Effector CD8-positive, alpha-beta T cell (primary cell): Measurements from ENCODE around the gene KLHL8.
A peak's percentile ranks its signal among the peaks of the same experiment; 100 is the strongest.
"Not testable (repeated sequence)": the region's sequence is repeated elsewhere in the genome, so short reads cannot be mapped to it uniquely, and the experiment has no call there.

Source experiments
- DNase-seq: peaks from one replicate; lab custom pipeline; 2025; lab: John Stamatoyannopoulos, UW

Gene KLHL8

DNA sequence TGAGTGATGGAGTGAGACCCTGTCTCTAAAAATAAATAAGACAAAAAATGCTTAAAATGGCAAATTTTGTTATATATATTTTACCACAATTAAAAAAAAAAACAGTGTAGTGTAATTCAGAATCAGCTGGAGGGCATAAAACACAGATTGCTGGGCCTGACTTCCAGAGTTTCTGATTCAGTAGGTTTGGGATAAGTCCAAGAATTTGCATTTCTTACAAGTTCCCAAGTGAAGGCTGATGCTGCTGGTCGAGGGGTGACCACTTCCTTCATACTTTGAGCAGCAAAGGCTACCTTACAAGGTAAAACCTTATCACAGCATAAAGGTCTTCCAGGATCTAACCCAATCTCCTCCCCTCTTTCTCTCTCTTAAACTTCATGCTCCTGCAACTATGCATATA, 40.7 kb downstream of the KLHL8 start:
- DNase-seq, result no peak

DNA sequence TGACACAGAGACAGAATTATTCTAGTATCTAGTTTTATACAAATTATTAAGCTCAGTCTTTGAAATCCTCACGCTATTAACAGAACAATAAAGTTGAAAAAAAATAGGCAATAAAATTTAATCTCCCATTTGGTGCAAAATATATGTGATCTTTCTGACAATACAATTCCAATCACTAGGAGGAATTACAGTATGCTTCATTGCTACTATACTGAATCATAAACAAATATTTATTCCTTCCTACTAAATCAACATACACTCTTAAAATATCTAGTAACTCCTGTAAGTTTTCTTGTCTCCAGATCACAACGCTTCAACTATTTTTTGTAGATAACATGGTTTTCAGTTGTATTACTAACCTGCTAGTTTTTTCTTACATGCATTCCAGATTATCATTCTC, 45.7 kb downstream of the KLHL8 start:
- DNase-seq, result no peak

DNA sequence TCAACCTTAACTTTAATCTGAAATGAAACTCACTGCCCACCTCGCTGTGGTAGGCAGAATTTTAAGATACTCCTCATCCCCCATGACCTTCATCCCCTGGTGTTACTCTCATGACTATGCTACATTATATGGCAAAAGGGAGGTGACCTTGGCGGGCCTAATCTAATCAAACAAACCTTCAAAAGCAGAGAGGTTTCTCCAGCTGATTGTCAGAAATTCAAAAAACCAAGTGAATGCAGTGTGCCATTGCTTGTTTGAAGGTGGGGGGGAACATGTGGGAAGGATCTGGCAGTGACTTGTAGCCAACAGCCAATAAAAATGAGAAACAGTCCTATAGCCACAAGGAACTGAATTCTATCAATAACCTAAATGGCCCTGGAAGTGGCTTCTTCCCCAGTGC, 48.5 kb downstream of the KLHL8 start:
- DNase-seq, result no peak

DNA sequence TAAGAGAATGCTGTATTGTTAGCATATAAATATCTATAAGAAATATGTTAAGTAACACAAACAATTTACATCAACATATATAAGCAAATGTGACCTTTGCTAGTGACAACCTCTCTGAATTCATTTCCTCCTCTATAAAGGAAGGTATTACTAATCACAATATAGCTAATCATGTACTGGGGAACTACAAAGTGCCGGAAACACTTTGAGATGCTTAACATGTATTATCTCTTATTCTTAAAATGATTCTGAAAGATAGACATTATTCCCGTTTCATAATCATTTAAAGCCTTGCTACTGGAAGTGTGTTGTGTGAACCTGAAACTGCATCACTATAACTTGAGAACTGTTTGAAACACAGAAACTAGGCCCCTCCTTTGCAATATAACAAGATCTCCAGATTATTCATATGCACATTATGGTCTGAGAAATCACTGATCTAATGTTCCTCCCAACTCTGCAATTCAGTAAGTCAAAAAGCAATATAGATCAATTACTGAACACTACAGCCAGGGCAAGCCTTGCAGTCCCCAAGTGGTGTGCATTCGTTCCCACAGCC, 54.0 kb downstream of the KLHL8 start:
- DNase-seq, result no peak

DNA sequence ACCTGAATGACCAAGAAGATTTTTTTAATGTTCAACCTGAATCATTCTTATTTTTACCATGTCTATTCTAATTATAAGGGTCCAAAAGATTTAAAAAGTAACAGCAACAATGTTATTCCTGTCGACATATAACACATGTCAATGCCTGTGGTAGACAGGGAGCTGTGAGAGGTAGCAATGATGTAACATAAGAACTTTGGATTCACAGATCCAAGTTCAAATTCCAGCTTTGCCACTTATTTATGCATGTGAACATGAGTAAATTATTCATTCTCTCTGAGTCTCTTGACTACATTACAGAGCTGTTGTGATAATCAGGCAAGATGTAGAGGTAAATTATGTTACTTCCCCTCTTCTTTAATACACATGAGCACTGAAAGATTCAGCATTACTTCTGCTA, 54.5 kb downstream of the KLHL8 start:
- DNase-seq, result no peak

DNA sequence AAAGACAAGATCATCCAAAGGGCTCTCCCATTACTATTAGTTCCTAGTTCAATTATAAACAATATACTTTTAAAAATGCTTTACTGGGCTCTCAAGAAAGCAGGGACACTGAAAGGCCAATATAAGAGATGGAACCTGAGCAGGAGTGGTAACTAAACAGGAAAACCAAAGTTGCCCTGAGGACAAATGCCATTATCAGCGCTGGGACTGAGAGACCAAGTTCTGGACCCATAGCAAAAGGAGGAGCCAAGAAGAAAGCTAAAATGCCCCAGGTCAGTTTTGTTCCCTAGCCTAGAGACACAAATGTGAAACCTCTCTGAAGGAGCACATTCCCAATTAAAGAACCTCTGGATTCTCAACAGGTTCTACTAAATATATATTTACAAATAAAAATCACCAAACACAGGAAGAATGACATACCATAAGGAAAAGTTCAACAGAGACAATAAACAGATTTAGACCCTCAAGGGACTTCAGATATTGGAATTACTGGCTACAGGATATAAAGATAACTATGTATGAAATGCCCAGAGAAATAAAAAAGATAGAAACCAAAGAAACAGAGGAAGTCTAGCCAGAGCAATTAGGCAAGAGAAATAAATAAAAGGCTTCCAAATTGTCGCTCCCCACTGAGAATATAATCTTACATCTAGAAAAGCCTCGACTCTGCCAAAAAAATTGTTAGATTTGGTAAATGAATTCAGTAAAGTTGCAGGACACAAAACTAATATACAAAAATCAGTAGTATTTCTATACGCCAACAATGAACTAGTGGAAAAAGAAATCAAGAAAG, 67.1 kb downstream of the KLHL8 start:
- no peak for DNase-seq

DNA sequence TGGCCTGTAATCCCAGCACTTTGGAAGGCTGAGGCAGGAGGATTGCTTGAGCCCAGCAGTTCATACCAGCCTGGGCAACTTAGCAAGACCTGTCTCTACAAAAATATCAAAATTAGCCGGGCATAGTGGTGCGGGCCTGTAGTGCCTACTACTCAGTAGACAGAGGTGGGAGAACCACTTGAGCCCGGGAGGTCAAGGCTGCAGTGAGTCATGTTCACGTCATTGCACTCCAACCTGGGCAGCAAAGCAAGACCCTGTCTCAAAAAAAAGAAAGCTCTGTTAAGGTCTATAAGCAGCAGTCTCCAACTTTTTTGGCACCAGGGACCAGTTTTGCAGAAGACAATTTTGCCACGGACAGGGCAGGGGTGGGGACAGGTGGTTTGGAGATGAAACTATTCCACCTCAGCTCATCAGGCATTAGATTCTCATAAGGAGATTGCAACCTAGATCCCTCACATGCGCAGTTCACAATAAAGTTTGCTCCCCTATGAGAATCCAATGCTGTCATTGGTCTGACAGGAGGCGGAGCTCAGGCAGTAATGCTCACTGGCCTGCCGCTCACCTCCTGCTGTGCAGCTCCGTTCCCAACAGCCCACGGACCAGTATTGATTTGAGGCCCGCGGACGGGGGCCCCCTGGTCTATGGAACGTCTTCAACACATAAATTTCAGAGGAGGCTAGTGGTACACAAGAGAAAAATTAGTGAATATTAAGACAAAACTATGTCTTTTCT, 67.9 kb downstream of the KLHL8 start:
- no peak for DNase-seq

DNA sequence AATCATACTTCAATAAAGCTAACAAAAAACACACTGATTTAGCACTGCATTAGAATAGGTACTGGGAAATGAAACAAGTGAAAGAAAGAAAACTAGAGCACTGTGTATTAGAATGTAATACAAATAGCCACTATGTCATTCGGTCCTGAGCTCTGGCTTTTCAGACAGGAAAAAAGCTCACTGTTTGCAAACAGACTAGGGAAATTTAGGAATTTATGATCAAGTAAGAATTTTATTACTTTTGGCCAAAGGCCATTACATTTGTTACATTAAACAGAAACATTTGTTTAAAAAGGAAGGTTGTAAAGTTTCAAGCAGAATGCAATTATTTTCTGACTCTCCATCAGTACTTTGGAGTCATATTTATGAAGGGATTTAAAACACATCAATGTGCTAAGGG, 68.7 kb downstream of the KLHL8 start:
- no peak for DNase-seq

DNA sequence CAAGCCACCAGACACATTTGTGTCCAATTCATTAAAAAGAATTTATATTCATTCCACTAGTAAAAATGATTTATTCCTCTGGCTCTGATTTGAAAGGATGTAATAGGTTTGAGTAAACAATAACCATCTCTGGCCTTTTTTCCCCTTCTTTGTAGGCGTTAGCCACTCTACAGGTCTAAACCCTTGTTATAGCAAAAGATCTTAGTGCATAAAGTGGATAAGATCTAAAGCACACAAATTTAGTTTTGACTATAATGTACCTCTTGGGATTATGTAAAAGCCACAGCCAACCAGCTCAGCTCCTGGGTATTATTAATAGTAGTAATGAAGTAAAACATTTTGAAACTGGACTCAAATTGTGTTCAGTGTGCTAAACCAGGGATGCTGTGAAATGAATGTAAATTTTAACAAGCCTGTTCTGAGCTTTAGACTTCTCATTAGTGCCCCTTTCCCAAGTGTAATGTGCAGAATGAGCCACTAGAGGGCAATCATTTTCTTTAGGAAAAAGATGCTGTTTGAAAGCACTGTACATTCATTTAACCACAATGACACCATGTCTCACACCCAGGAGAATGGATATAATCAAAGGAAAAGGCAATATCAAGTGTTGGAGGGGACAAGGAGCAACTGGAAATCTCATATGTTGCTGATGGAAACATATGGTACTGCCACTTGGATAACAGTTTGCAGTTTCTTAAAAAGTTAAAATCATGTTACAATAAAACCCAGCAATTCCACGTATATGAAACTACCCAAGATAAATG, 69.7 kb downstream of the KLHL8 start:
- peak; percentile 16 for DNase-seq

DNA sequence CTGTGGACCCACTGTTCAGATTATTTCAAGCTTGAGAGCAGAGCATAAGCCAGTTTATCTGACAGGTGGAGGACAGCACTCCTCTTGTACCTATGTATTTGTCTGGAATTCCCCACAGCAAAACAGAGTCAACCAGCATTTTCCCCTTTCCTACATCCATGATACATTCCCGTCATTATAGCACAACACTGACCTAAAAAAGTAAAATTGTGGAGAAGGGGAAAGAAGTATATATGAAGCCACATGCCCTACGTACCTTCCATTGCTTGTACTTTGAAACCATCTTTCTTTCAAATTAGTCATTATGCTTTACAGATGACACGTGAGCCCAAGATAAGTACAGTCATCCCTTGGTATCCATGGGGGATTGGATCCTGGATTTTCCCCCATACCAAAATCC, 73.3 kb downstream of the KLHL8 start:
- DNase-seq, result no peak

DNA sequence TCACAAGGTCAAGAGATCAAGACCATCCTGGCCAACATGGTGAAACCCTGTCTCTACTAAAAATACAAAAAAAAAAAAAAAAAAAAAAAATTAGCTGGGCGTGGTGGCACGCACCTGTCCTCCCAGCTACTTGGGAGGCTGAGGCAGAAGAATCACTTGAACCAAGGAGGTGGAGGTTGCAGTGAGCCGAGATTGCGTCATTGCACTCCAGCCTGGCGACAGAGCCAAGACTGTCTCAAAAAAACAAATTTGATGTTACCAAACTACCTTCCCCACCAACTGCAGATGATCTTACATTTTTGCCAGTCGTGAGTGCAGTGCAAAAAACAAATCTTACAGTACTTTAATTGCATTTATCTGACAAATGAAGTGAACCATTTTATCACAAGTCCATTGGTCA, 74.5 kb downstream of the KLHL8 start:
- DNase-seq, result not testable (repeated sequence)

DNA sequence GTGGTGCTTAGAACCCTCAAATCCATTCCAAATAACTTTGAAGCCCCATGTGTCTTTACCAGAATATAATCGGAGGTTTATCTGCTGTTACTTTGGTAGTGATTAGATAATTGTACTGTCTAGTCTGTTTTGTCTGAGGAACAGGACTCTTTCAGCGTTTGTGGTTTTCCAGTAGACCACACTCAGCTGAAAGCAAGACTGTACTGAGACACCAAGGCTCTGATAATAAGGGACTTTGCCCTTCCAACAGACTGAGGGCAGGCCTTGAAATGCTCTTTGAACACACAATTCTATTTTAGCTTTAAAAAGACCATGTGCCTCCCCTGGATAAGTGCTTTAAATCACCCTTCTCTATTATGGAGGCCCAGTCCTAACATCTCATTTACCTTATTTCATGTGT, 76.1 kb downstream of the KLHL8 start:
- DNase-seq, result no peak

DNA sequence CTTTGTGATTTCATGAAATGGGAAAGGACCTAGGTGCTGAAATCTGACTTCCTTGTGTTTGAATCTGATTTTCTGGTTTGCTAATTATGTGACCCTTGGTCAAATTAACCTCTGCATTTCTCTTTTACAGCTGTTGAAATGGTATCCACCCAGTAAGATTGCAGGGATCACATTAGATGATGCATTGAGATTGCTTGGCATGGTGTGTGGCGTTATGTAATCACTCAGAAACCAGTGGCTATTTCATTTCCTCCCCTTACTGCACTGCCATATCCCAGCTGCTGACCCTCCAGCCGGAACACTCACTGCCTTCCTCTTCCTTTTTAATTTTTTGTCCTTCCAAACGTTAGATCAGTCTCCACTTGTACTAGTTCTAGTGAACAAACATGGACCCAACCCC, 79.0 kb downstream of the KLHL8 start:
- DNase-seq, result no peak

DNA sequence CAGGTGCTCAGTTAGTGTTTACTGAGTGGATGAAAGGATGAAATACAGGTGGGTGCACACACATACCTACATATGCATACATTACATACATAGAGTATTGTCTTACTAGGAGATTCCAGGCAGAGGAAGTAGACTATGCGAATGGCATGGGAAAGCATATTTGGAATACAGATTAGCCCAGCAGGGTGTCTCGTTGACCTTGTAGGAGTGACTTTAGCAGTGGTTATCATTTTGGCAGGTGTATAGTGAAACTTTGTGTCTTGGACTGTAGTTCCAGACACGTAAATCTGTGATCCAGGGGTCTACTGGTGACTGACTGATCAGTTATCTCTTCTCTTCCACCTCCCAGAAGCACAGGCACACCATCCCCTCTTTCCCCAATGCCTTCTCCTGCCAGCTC, 86.3 kb downstream of the KLHL8 start:
- DNase-seq, result no peak

DNA sequence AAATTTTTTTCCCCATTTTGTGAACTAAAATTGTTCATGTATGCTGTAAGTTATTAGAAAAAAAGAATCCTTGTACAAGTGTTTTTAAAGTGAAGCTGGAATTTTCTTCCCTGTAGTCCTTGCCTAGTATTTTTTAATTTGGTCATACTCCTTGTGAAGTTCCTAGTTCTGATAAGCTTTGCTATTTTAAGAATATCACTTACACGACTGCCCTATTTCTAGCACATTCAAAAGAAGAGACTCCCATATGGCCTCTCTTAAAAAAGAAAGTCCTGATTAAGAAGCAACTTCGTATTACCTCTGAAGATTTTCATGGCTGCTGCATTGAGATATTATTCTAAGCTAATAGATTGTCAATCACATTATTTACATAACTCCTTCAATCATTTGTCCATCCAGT, 87.2 kb downstream of the KLHL8 start:
- no peak for DNase-seq

DNA sequence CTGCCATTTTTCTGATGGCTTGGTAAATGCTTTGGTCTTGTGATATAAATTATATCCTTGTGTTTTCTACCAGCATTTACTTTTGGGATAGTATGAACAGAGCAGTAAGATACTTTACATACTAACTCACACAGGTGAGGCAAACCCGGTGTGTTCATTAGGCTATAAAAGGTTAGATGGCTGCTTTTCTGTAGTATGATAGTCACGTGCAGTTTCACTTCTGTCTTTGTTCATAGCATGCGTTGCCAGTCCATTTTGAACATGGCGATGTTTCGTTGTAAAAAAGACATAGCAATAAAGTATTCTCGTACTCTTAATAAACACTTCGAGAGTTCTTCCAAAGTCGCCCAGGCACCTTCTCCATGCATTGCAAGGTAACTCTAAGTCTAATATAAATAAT, 88.4 kb downstream of the KLHL8 start:
- no peak for DNase-seq

DNA sequence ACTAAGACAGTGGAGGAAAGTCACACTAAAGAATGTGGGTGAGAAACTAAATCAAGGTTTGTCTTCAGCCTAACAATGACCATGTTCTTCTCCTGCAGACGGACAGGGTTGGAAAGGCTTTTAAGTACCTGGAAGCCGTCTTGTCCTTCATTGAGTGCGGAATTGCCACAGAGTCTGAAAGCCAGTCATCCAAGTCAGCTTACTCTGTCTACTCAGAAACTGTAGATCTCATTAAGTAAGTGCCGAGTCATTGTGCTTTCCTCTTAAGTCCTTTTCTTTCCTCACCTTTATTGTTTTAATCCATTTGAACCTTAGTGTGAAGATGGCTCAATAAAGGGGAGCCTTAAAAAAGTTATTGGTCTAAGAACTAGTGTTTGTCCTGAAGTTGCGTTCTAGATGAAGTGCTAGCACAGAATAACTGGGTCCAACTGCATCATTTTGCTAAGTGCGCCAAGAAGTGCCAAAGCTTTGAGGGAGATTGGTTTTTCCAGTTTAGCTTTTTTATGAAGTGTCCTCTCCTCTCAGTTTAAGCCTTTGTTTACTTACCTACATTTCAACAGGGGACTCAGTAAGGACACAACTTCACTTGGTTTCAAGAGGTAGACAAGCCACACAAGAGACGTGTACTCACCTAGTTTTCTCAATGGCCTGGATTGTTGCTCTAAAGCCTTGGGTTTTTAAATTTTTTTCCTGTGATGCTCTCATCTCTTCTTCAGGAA, 89.3 kb downstream of the KLHL8 start:
- DNase-seq, result no peak

DNA sequence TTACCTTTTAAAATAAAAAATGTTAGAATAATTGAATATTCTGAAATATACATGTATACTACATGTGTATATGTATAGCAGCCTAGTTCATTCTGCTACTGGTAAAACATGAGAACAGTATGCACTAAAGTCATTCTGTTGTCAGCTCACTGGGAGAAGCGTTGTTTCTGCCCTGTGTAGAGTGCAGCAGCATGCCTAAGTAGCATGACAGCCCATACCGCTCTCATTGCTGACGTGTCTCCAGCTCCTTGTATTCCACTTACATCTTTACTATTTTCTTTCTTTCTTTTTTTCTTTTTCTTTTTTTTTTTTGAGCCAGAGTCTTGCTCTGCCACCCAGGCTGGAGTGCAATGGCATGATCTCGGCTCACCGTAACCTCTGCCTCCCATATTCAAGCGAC, 90.7 kb downstream of the KLHL8 start:
- DNase-seq, result no peak

DNA sequence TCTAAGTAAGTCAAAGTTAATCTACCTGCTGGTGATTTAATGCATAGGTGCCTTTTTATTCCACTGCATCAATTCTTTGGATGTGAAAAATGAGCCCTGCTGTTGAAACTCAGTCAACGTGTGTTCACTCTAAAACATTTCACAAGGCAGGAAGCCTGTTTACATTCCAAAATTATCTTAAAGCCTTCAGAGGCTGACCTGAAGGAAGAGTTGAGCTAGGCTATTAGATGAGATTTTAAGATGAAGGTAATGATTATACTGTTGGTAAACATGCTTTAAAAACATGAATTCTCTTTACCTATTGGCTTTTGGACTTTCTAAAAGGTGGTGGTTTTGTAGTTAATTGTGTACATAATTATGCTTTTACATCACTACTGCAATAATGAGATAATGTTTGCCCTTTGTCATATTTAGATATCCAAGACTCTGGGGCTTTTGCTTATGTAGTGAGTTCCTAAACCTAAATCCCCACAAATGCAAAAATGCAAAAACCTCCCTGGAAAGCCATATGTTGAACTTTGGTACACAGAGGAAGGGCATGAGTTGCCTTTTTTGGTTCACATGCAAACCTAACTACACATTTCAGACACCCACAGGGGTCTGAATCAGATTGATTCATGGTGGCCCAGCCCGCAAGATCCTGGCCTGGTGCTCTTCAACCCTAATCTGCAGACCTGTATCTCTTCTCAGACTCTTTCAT, 92.3 kb downstream of the KLHL8 start:
- no peak for DNase-seq

DNA sequence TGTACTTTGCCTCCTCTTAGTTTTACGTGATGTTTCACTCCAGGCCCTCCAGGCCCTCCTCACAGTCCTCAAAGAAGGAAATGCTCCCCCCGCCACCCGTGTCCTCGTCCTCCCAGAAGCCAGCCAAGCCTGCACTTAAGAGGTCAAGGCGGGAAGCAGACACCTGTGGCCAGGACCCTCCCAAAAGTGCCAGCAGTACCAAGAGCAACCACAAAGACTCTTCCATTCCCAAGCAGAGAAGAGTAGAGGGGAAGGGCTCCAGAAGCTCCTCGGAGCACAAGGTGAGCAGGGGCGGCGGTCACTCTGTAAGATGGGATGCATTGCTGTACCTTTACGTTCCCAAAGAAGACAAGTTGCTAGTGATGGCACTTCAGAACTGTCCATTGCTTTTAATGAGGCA, 94.4 kb downstream of the KLHL8 start:
- no peak for DNase-seq

DNA sequence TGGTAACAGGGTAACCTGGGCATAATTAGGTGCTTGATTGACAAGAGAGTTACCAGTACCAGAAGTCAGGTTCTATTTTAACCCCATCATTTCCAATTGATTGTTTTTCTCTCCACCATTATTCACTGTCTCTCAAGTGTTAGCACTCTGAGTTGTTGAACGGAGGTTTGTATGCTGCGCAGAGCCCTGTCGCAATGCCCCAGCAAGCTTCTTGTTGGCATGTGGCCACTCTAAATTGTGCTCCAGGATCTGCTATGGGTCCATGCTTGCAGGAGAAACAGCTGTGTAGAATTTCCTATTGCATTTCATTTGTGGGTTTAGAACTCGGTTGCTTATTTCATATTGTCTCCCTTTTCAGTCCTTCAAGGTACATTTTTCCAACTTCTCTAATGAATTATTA, 98.2 kb downstream of the KLHL8 start:
- DNase-seq, result no peak
